Suprapubic skin (tissue), 4 donors: Measurements from ENCODE around the gene NMB.

Source experiments
- CTCF ChIP-seq, 2 donors: fragments of 200-600 bp in 1 of 2; fragments of 450-650 bp in 1 of 2; sonication (generic) in 1 of 2; IDR thresholded peaks; one replicate each; pipeline ENCODE4 v1.5.1; 2016 to 2019; ENCODE audit warnings: antibody characterized with exemption in 2 of 2, mild to moderate bottlenecking in 1 of 2, moderate library complexity in 1 of 2
- EP300 ChIP-seq: sonication (generic); formaldehyde crosslinking; IDR thresholded peaks from one replicate; pipeline ENCODE4 v1.6.1; 2017; ENCODE audit warnings: antibody characterized with exemption
- POLR2A ChIP-seq, 2 donors: fragments of 450-650 bp; IDR thresholded peaks; one replicate each; pipeline ENCODE4 v1.6.1; 2017; ENCODE audit warnings: antibody characterized with exemption in 2 of 2, mild to moderate bottlenecking in 2 of 2, moderate library complexity in 2 of 2
- POLR2AphosphoS5 ChIP-seq, 3 donors: sonication (generic); formaldehyde crosslinking; IDR thresholded peaks; one replicate each; pipeline ENCODE4 v1.6.1; 2017; ENCODE audit warnings: antibody characterized with exemption in 3 of 3

GRCh38 chr15:84605554-84605882 is 52.5 kb downstream of the NMB start:
- TF ChIP-seq CTCF (IDR thresholded peaks at IDR 0.05) (no peak), POLR2AphosphoS5 (IDR thresholded peaks at IDR 0.05) (no peak), EP300 (no peak), POLR2A (IDR thresholded peaks at IDR 0.05) (no peak)
